Measurements from ENCODE around the gene CCDC57.

Gene CCDC57

DNA sequence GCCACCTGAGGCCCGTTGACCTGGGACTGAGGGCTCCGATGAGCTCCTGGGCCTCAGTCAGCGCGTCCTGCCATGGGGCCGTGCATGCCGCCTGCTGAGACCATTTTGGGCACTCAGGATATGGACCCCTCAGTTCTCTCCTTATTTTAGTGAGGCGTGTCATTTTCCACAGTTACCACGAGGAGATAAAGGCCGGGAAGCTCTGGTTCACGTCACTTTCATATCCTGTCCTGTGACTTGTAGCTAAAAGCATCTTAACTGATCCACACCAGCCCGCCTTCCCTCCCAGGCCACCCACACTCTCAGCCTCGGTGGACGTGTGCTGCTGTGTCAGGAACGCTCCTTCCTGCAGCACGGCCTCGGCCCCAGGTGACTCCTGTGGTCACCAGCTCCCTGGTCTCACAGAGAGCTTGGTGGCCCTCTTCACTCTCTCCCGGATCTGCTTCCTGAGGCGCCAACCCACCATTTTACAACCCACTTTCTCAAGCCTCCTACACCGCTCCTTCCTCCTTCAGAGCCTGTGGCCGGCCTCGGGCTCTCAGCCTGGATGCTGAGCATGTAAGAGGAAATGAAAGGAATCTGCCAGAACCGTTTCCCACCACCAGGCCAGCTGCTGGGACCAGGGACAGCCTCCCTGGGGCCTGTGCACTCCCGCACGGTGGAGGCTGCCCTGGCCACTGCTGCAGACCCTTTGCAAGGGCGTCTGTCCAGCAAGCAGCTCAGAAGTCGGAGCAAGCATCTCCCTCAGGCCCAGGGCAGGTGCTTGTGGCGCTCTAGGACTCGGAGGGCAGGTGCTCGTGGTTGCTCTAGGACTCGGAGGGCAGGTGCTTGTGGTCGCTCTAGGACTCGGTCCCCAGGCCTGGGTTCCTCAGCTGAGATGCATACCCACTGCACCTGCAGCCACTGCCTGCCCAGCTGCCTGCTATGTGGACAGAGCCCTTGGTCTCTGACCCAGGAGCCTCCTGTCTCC is 90.7 kb downstream of the CCDC57 start:
- no peak for DNase-seq (ENCODE audit: low read depth)

DNA sequence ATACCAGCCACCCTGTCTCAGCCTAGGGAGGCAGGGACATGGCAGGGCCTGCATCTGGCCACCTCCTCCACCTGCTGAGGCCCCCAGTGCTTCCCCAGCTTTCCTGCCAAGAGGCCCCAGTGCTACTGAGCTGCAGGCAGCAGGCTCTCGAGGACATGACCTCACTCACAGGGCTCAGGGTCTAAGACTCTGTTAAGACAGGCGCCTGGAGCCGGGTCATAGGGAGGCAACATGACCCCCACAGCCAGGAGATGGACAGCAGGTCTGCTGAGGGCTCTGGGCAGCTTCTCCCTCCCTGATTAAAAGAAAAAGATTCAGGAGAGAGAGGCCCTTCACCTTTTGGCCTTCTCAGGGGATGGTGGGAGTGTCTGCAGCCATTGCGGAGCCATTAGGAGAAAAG is 91.4 kb downstream of the CCDC57 start:
- DNase-seq (ENCODE audit: low read depth), result no peak

DNA sequence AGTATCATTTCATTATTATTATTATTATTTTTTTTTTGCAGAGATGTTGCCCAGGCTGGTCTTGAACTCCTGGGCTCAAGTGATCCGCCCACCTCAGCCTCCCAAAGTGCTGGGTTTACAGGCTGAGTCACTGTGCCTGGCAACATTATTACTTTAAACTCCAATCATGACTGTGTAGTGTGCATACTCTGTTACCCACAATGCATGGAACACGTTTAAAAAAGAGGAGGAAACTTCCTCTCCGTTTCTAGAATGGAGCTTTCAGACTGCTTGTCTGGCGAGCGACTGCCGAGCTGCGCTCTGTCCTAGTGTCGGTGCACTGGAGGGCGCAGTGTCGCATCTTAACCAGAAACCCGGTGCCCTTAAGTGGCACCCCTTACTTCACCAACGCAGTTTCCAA is 92.5 kb downstream of the CCDC57 start:
- DNase-seq (ENCODE audit: low read depth), result peak; percentile 35

DNA sequence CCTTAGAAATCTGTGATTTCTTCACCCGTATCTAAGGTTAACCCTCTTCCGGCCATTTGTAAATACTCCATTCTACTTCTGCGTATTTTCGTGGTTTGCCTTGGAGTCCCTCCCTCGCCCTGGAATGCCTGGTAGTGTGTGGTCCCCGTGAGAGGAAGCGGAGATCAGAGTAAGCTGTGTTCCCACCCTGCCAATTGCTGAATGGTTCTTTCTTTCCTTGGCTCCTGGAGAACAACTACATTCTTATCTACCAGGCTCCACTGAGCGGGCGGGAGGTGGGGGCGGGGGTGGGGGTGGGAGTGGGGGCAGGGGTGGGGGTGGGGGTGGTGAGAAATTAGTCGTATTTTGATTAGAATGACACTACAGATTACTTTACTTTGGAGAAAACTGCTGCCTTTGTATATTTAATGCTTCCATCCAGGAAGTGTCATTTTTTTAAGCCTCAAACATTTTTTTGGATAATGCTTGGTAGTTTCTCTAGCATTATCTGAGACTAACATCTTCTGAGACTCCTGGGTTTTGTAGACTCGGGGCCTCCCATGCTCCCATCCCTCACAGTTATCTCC is 93.7 kb downstream of the CCDC57 start:
- peak; percentile 71 for DNase-seq (ENCODE audit: low read depth)

DNA sequence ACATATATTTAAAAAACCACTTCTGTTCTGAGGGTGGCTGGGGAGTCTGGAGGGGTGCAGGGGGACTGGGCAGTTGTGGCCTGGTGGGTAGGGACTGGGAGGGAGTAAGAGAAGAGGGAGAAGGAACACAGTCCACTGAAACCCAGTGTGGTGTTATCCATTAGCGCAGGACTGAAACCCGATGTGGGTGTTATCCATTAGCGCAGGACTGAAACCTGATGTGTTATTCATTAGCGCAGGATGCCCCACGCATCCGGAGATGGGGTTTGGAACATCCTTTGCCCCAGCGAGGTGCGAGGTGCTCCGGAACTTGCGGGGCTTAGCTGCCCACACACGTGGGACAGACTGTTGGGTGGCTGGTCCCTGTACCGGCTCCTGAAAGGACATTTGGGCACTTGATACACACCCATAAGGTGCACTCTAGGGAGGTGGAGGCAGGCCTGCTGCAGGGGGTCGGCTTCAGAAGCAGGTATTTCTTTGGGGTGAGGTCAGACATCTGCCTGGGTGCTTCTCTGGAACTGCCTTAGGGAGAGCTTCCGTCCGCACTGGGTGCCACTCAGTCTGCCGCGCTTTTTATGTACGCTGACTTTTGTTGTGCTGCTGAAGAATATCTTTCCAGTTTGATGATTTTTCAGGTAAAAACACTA is 94.4 kb downstream of the CCDC57 start:
- DNase-seq (ENCODE audit: low read depth), result no peak

DNA sequence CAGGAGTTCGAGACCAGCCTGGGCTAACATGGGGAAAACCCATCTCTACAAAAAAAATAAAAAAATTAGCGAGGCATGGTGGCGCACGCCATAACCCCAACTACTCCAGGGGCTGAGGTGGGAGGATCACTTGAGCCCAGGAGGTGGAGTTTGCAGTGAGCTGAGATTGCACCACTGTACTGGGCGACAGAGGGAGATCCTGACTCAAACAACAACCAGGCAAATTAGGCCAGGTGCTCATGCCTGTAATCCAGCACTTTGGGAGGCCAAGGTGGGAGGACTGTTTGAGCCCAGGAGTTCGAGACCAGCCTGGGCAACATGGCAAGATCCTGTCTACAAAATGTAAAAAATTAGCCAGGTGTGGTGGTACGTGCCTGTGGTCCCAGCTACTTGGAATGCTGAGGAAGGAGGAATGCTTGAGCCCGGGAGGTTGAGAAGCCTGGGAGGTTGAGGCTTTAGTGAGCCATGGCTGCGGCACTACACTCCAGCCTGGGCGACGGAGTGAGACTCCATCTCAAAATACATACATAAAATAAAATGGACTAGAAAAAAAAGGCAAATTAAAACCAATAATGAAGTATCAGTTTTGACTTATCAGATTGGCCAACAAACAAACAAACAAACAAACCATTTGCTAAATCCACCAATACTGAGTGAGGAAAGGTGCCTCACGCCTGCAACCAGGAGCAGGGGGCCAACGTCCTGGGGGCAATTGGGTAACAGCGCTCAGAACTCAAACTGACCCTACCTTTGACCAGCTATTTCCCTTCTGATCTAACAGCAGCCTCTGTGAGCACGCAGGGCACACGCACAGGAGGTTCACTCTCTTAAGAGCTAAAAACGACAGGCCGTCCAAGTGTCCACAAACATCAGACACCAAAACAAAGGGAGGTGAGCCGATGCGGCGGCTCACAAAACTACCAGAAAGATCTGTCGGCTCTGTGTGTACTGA is 95.2 kb downstream of the CCDC57 start:
- no peak for DNase-seq (ENCODE audit: low read depth)

DNA sequence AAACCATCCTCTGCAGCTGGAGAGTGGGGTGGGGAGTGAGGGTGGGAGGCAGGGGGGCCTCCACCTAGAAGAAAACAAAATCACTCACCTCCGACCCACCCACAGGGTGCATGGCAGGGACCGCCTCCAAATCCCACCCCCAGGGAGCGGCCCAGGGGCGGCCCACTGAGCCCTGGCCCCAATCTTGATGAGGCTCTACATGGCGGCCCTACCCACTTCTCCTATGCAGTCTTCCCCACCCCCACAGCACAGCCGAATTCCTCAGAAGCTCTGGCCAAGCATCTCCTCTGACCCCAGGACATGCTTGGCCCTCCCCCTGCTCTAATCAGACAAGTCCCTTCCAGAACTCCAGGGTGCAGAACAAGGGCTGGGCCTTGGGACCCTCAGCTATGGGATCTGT is 96.4 kb downstream of the CCDC57 start:
- DNase-seq (ENCODE audit: low read depth), result no peak

DNA sequence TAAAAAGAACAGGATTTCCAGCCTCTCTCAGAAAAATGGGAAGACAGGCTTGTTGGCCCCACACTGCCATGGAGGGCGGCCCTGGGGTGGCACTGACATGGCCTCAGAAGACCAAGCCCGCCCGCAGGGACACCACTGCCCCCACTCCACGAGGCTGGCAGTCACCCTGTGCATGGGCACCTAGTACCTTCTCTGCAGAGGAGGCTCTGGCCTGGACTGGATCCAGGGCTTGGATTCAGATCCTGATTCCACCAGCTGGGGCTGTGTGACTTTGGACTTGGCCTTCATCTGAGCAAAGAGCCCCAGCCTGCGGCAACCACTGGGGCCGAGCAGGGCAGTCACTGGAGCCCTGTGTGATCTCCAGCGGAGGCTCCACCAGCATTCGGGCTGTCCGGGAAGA is 97.8 kb downstream of the CCDC57 start:
- no peak for DNase-seq (ENCODE audit: low read depth)

DNA sequence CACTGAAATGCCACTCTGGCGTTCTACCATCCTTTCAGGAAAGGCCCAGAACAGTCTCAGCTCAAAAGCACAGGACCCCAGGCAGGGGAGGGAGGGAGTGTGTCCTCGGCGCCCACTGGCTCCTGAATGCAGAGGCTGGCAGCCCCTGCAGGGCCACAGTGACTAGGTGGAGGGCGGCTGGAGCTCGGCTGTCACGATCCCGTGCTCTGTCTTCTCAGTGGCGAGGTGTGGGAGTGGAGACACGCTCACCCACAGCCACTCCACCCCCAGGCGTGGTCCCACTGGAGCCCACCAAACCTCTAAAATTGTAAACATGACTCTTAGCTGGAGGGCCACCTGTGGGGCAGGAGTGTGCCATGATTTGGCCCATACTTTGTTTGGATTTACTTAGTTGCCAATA is 98.2 kb downstream of the CCDC57 start:
- DNase-seq (ENCODE audit: low read depth), result no peak

DNA sequence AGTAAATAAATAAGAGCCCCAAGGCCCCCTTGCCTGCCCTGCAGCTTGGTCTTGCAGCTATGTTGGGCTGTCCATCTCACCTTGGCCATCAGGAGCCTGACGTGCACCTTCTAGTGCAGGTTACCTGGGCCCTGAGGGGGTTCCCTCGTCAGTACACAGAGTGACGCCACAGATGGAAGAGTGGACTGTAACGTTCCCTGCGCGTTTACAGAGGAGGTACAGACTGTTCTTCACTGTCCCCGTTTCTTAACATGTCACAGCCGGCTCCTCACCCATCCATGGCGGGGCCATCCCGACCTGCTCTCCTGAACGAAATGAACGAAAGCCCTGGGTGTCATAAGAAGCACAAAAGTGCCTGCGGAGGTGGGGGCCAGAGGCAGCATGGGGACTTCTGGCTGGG is 98.7 kb downstream of the CCDC57 start:
- DNase-seq (ENCODE audit: low read depth), result no peak

DNA sequence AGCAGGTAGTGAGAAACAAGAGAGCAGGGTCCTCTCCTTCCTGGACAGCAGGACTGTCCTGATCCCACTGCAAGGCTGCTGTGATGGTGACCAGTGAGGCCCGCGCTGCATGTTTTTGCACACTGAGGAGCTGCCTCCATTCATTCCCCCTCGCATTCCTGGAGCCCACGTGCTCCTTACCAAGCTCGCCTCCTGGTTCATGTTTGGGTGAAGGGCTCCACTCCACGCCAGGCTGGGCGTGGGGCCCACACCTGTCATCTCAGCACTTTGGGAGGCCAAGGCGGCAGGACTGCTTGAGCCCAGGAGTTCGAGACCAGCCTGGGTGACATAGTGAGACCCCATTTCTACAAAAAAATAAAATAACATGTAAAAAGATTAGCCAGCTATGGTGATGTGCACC is 99.2 kb downstream of the CCDC57 start:
- DNase-seq (ENCODE audit: low read depth), result no peak

DNA sequence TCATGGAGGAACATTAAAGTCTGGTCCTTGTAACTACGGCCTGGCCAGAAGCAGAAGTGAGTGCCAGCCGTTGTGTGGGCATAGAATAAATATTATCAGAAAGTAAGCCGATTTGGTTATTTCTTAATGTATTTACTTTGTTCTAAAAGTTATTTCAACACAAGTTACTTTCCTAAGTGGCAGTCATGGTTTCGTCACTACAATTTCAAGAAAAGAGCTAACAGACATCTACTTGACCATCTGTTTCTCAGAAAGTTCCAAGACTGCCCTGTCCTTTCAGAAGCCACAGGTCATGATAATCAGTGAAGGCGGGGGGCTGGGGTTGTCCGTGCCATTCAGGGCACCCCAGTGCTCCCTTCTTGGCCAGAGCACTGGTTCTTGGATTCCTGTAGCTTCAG is 99.7 kb downstream of the CCDC57 start:
- no peak for DNase-seq (ENCODE audit: low read depth)

DNA sequence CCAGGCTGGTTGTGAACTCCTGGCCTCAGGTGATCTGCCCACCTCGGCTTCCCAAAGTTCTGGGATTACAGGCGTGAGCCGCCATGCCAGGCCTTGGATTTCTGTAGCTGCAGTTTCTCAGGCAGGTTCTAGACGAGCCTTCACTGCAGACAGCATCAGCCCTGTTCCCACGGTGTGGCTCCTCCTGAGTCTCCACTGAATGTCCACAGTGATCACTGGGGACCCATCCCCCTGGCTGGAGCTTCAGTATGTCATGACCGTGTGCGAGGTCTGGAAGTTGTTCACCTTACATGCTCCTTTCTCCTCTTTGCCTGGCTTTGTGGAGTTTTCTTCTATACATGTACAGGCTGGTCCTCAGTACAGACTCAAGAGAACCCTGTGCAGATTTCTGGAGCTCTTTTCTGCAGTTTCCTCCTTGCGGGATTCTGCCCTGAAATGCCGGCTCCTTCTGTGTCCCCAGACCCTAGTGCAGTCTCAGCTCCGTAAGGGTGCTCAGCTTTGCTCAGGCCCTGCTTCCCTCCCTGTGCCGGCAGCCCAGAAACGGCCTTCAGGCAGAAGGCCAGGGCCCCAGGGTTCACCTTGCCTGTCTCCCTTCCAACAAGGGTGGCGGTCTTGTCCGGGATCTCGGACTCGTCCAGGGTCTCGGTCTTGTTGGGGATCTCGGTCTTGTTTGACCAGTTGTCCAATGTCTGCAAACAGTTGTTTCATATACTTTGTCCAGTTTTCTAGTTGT is 100.3 kb downstream of the CCDC57 start:
- no peak for DNase-seq (ENCODE audit: low read depth)

DNA sequence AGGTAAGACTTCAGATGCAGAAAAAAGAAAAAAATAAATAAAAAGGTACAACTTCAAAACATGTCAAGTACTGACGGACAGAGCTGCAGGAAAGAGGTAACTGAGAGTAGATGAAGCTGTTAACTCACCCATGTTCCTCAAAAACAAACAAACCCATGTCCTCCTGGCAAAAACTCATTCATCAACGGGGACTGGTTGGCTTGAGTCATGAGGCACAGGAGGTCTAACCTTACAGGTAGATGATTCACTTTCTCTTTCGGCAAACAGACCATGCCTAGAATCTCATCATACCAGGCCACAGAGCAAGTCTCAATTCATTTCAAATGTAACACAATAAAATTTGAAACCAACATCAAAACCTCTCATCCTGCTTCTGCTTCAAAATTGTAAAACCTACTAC is 102.3 kb downstream of the CCDC57 start:
- DNase-seq (ENCODE audit: low read depth), result no peak

DNA sequence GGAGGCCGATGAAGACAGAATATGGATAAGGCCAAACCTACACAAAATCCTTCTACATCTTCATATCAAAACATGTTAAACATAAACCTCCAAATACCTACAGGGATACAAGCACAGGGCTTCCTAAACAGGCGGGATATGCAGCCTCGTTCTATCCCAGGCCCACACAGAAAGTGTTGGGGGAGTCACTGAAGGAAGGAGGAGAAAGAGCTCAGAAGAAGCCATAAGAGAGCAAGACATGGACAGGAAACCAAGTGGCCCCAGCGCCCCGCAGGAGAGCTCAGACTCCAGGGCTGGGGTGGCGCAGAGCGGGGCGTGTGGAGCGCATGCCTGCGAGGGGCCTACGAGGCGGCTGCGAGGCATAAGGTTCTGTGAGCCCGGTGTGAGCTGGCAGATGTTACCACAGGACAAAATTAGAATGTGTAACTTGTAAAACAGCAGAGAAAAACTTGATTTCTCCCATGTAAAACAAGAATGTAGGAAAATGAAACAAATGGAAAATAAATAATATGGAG is 103.6 kb downstream of the CCDC57 start:
- DNase-seq (ENCODE audit: low read depth), result no peak

DNA sequence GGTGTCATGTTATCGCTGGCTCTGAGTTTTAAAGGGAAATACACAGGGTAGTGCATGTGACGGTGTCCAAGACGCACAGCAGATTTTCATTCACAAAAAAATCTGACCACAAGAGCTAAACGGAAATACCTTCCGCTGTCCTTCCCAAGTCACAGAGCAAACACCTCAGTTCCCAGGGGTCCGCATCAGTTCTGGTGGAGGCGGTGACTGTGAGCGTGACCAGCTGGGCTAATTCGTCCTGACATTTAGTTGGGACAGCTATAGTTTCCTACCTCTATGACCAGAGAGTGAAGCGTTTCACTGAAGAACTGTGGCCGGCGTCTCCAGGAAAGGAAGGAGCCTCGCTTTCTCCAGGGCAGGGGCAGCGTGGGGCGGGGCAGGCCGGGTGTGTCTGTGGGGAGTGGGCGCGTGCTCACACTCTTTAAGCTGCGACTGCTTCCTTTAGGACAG is 104.1 kb downstream of the CCDC57 start:
- peak; percentile 25 for DNase-seq (ENCODE audit: low read depth)

DNA sequence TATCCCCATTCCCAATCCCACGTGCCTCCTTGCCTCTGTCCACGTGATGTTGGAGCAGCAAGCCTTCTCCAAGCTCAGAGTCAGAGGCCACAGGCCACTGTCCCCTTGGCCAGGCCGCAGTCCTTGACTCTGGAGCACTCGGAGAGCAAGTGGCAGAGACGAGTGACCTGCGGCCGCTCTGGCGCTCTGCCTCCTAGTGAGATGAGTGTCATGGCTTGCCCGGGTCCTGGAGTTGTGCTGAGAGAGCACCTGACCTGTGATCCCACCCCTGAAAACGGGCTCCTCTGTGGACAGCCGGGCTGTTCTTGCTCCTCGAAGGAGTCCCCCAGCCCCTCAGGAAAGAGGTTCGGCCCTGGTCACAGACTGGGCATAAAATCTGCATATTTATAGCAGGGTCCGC is 104.6 kb downstream of the CCDC57 start:
- DNase-seq (ENCODE audit: low read depth), result no peak

DNA sequence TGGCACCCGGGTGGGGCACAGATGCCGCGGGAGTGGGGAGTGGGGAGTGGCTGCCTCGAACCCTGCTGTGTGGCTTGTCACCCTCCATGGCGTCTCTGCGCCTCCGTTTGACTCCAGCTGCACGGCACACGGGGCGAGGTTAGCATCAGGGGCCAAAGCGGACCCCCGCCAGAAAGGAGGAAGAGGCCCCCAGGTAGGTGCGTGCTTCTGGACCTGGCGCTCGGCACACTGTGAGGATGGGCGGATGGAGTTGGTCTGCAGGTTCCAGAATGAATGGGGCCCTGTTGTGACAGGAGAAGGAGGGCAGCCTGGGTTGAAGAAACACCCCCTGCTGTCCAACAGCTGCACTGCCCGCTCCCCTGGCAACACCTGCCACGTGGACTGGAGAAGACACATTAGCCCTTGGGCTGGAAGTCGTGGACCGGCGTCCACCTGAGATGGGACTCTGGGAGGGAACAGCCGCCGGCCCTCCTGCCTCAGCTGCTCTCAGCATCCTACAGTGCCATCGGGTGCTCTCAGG is 105.2 kb downstream of the CCDC57 start:
- DNase-seq (ENCODE audit: low read depth), result no peak

DNA sequence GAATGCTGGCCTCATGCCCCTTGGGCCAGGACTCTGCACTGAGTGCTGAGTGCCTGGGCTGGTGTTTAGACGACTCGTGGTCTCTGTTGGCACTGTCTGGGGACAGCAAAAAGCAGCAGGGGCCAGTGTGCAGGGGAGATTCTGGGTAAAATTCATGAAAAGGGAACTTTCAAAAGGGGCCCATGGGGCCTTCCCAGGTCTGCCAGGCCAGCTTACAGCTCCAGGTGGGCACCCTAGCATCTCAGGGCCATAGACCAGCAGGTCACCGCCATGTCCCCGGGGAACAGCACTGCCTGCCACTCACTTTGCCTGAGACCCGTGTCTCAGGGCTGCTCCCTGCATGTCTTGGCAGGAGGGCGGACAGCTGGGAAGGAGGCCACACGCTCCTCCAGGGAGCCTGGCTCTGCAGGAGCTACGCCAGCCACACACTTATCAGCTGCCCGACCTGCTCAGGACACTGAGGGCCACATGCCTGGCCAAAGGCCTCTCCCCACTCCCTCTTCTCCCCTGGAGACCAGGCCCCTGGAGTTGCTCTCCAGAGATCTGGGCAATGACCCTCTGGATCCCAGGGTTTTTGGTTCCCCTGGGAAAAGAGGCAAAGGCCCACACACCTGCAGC is 105.8 kb downstream of the CCDC57 start:
- no peak for DNase-seq (ENCODE audit: low read depth)

Data from iris pigment epithelial cell (primary cell).